Tibial nerve (tissue), 4 donors: ENCODE results near the gene CDKN2B. TPM values are rescaled to one million over a fixed set of nuclear protein-coding genes. Genes with fewer than 3 reads are reported as not detected.

Source experiments
- DNase-seq, 2 donors: peaks; one replicate each; pipeline ENCODE4 v3.0.0-alpha.2; 2019; ENCODE audit warnings: low spot score in 2 of 2
- H3K27ac ChIP-seq, 4 donors: fragments of 200-600 bp; sonication (generic) in 3 of 4; one replicate each; pipeline ENCODE4 v1.5.1; 2017 to 2019; ENCODE audit warnings: mild to moderate bottlenecking in 1 of 4
- H3K27me3 ChIP-seq, 2 donors: fragments of 200-600 bp; sonication (generic) in 1 of 2; one replicate each; pipeline versions ENCODE4 v1.5.1 to v1.6.0; 2017 to 2019
- H3K36me3 ChIP-seq, 3 donors: fragments of 200-600 bp; sonication (generic); one replicate each; pipeline ENCODE4 v1.5.1; 2018 to 2019
- H3K4me1 ChIP-seq, 4 donors: fragments of 200-600 bp; sonication (generic) in 3 of 4; one replicate each; pipeline ENCODE4 v1.5.1; 2017 to 2019
- H3K4me3 ChIP-seq, 4 donors: fragments of 200-600 bp; sonication (generic) in 3 of 4; one replicate each; pipeline ENCODE4 v1.5.1; 2017 to 2019; ENCODE audit warnings: mild to moderate bottlenecking in 1 of 4, moderate library complexity in 1 of 4
- H3K9me3 ChIP-seq, 4 donors: fragments of 200-600 bp; sonication (generic) in 3 of 4; one replicate each; pipeline ENCODE4 v1.5.1; 2017 to 2019
- CTCF ChIP-seq, 5 experiments: fragments of 200-600 bp in 3 of 5; fragments of 450-650 bp in 2 of 5; sonication (generic) in 3 of 5; IDR thresholded peaks; one replicate each; pipeline ENCODE4 v1.5.1; 2016 to 2019; ENCODE audit warnings: antibody characterized with exemption in 5 of 5, mild to moderate bottlenecking in 3 of 5, moderate library complexity in 2 of 5
- EP300 ChIP-seq, 2 donors: sonication (generic); formaldehyde crosslinking; IDR thresholded peaks; one replicate each; pipeline ENCODE4 v1.6.1; 2017; ENCODE audit warnings: antibody characterized with exemption in 2 of 2, mild to moderate bottlenecking in 1 of 2
- POLR2A ChIP-seq, 2 donors: fragments of 450-650 bp; IDR thresholded peaks; one replicate each; pipeline ENCODE4 v1.6.1; 2017; ENCODE audit warnings: antibody characterized with exemption in 2 of 2, mild to moderate bottlenecking in 2 of 2, moderate library complexity in 2 of 2
- WGBS, 2 donors: methylation state at CpG; one replicate each; pipeline ENCODE4 v1.1.5; 2018; 5-methylcytosine and 5-hydroxymethylcytosine counted together
- total RNA-seq, 4 donors: library from RNA; depleted of rRNA; stranded (reverse); fragments of >200 nt; gene quantifications; one replicate each; pipeline ENCODE4 v1.1.0, GENCODE V29; 2016

Gene CDKN2B
- total RNA-seq, 4 donors from 2014 or later: 18.2 to 33.1 (median 27.6) TPM

- no peak for DNase-seq
- TF ChIP-seq CTCF (IDR thresholded peaks at IDR 0.05) (no peak), POLR2A (IDR thresholded peaks at IDR 0.05) (no peak), EP300 (IDR thresholded peaks at IDR 0.05) (no peak)
- Histone ChIP-seq H3K27me3 (peaks cover 0 to 34% of the 10 kb centered on the region in 2 donors), H3K4me3 (peak overlapping the region; percentile 48 to 88 (median 87)), H3K27ac (peak overlapping the region in 3 of 4 donors; percentile 77 to 87 (median 86)), H3K9me3 (no peaks in the 10 kb centered on the region), H3K36me3 (no peaks in the 10 kb centered on the region), H3K4me1 (peaks cover 0 to 18% (median 5%) of the 10 kb centered on the region in 4 donors)
- 1% methylated on average over 44 to 56 of the region's 56 CpGs for WGBS, 2 donors
Observed at GRCh38 chr9:21995006-21995665, 14.0 kb downstream of the CDKN2B start.

GRCh38 chr9:21994556-21995005, 14.5 kb downstream of the CDKN2B start, which contains the start of gene CDKN2B-AS1:
Gene CDKN2B-AS1, plus strand, starts transcription at chr9:21994791.
- WGBS, 2 donors: 0 to 1% methylated on average over 25 to 29 of the region's 43 CpGs
- Histone ChIP-seq H3K27me3 (peaks cover 0 to 40% of the 10 kb centered on the region in 2 donors), H3K36me3 (no peaks in the 10 kb centered on the region), H3K9me3 (no peaks in the 10 kb centered on the region), H3K4me3 (peak within 1 kb of the TSS; percentile 48 to 88 (median 87)), H3K27ac (peak within 1 kb of the TSS in 3 of 4 donors; percentile 77 to 87 (median 86)), H3K4me1 (peaks cover 0 to 23% (median 5%) of the 10 kb centered on the region in 4 donors)
- no peak for TF ChIP-seq POLR2A (IDR thresholded peaks at IDR 0.05)
- no peak for TF ChIP-seq EP300 (IDR thresholded peaks at IDR 0.05)
- no peak for TF ChIP-seq CTCF (IDR thresholded peaks at IDR 0.05)
- DNase-seq: no peak

- Histone ChIP-seq H3K4me3 (peak within 1 kb of the TSS; percentile 48 to 88 (median 87)), H3K36me3 (no peaks in the 10 kb centered on the region), H3K27me3 (peaks cover 0 to 45% of the 10 kb centered on the region in 2 donors), H3K9me3 (no peaks in the 10 kb centered on the region), H3K27ac (peak within 1 kb of the TSS in 3 of 4 donors; percentile 77 to 87 (median 86)), H3K4me1 (peaks cover 0 to 25% (median 5%) of the 10 kb centered on the region in 4 donors)
- 7 to 11% methylated on average over 27 to 36 of the region's 53 CpGs for WGBS, 2 donors
- TF ChIP-seq POLR2A (IDR thresholded peaks at IDR 0.05) (no peak), CTCF (IDR thresholded peaks at IDR 0.05) (no peak)
- DNase-seq: no peak
Observed at GRCh38 chr9:21993893-21994555, 15.1 kb downstream of the CDKN2B start, which contains the start of gene CDKN2A. Gene CDKN2A, minus strand, starts transcription at chr9:21994392.

- WGBS, 2 donors: 95 to 97% methylated on average over 4 of the region's 4 CpGs
- Histone ChIP-seq H3K27me3 (peaks cover 0 to 55% of the 10 kb centered on the region in 2 donors), H3K4me3 (peak overlapping the region in 1 of 4 donors; percentile 88)
Observed at GRCh38 chr9:21993007-21993406, 16.1 kb downstream of the CDKN2B start.

More at GRCh38 chr9:21993007-21993406, 16.1 kb downstream of the CDKN2B start:
- TF ChIP-seq CTCF (IDR thresholded peaks at IDR 0.05) (no peak), EP300 (IDR thresholded peaks at IDR 0.05) (no peak), POLR2A (IDR thresholded peaks at IDR 0.05) (no peak)
- Histone ChIP-seq H3K9me3 (no peaks in the 10 kb centered on the region), H3K36me3 (no peaks in the 10 kb centered on the region), H3K4me1 (peaks cover 0 to 25% (median 5%) of the 10 kb centered on the region in 4 donors), H3K27ac (no peak overlapping the region)
- DNase-seq: no peak
